GM21576 (cell line): ENCODE data around the gene LSM11.

Experiments used
- ATAC-seq: cut with Tn5 transposase; IDR thresholded peaks from one replicate; pipeline ENCODE4 v1.9.1; 2021; ENCODE audit warnings: mild to moderate bottlenecking, moderate library complexity; ENCODE audit not compliant: unreplicated experiment

The LSM11 gene

GRCh38 chr5:157732596-157733262, 10.8 kb upstream of the LSM11 start:
- no peak for ATAC-seq

GRCh38 chr5:157734436-157734835, 9.1 kb upstream of the LSM11 start:
- ATAC-seq: no peak

GRCh38 chr5:157735991-157736390, 7.5 kb upstream of the LSM11 start:
- ATAC-seq: no peak

GRCh38 chr5:157739388-157740228, 3.9 kb upstream of the LSM11 start:
- ATAC-seq: no peak

- ATAC-seq: no peak
Measured at GRCh38 chr5:157740229-157740610, 3.3 kb upstream of the LSM11 start.

- no peak for ATAC-seq
Measured at GRCh38 chr5:157741131-157741530, 2.4 kb upstream of the LSM11 start.

GRCh38 chr5:157744051-157745011, 819 bp downstream of the LSM11 start:
- ATAC-seq: peak; percentile 23

GRCh38 chr5:157745041-157745456, 1.5 kb downstream of the LSM11 start:
- no peak for ATAC-seq

- ATAC-seq: no peak
Measured at GRCh38 chr5:157747173-157747740, 3.7 kb downstream of the LSM11 start.

GRCh38 chr5:157747766-157748700, 4.5 kb downstream of the LSM11 start:
- ATAC-seq: no peak

- no peak for ATAC-seq
Measured at GRCh38 chr5:157748760-157749461, 5.4 kb downstream of the LSM11 start.

- no peak for ATAC-seq
Measured at GRCh38 chr5:157749462-157749799, 5.9 kb downstream of the LSM11 start.

GRCh38 chr5:157750320-157750719, 6.8 kb downstream of the LSM11 start:
- no peak for ATAC-seq

- ATAC-seq: no peak
Measured at GRCh38 chr5:157756122-157756521, 12.6 kb downstream of the LSM11 start.

- no peak for ATAC-seq
Measured at GRCh38 chr5:157758706-157759105, 15.2 kb downstream of the LSM11 start.

GRCh38 chr5:157761690-157762621, 18.4 kb downstream of the LSM11 start:
- ATAC-seq: peak; percentile 76

GRCh38 chr5:157764531-157764930, 21.0 kb downstream of the LSM11 start:
- ATAC-seq: no peak

GRCh38 chr5:157766442-157766841, 22.9 kb downstream of the LSM11 start:
- ATAC-seq: no peak
